ENCODE measurements around the gene LCLAT1. TPM values are rescaled to one million over a fixed set of nuclear protein-coding genes. Genes with fewer than 3 reads are reported as not detected.
A peak's percentile ranks its signal among the peaks of the same experiment; 100 is the strongest.
"Not testable (repeated sequence)": the region's sequence is repeated elsewhere in the genome, so short reads cannot be mapped to it uniquely, and the experiment has no call there.

The LCLAT1 gene
- total RNA-seq, 4 donors from 2014 or later = 24.9 to 62.9 (median 36.3) TPM

DNA sequence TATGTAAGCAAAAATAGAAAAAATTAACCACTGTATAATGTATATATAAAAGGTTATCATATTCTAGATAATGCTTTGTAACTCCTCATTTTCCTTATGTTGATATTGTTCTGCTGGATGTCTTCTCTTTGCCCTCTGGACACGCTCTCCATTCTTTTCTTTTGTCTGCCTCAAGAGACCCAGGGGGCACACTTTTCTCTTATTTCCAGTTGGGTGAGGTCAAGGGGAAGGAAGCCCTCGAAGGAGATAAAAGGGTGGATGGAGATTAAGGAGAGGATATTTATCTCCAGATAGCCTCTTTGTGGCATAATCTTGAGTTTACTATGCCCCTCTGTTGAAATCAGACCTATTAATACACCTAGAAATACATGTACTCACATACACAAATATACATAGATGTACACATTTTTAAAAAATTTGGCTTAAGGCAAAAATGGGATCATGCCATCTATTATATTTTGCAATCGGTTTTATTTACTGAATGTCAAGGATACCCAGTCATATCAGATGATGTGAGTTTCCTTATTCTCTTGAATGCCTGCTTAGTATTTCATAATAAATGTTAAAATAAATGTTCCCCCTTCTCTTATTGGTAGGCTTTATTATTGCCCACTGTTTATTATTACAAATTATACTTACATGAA, 65.3 kb downstream of the LCLAT1 start:
- Histone ChIP-seq H3K27ac (replicated peaks in 1 of 4) (no peak overlapping the region), H3K9me3 (peaks cover 0 to 7% (median 1%) of the 10 kb centered on the region in 4 donors), H3K27me3 (no peaks in the 10 kb centered on the region), H3K4me3 (no peak overlapping the region), H3K36me3 (no peaks in the 10 kb centered on the region), H3K4me1 (peaks cover 39 to 54% (median 48%) of the 10 kb centered on the region in 4 donors)
- intact Hi-C loops (cut with DNase I) = no loop called here
- 85% methylated on average over 3 of the region's 3 CpGs for WGBS
- DNase-seq (ENCODE audit: extremely low spot score) = no peak
- no peak for TF ChIP-seq EP300 (IDR thresholded peaks at IDR 0.05)
- no peak for TF ChIP-seq POLR2A (IDR thresholded peaks at IDR 0.05; ENCODE audit: low read depth)
- TF ChIP-seq, protein P1, sequence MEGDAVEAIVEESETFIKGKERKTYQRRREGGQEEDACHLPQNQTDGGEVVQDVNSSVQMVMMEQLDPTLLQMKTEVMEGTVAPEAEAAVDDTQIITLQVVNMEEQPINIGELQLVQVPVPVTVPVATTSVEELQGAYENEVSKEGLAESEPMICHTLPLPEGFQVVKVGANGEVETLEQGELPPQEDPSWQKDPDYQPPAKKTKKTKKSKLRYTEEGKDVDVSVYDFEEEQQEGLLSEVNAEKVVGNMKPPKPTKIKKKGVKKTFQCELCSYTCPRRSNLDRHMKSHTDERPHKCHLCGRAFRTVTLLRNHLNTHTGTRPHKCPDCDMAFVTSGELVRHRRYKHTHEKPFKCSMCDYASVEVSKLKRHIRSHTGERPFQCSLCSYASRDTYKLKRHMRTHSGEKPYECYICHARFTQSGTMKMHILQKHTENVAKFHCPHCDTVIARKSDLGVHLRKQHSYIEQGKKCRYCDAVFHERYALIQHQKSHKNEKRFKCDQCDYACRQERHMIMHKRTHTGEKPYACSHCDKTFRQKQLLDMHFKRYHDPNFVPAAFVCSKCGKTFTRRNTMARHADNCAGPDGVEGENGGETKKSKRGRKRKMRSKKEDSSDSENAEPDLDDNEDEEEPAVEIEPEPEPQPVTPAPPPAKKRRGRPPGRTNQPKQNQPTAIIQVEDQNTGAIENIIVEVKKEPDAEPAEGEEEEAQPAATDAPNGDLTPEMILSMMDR (IDR thresholded peaks at IDR 0.05) = no peak
- TF ChIP-seq POLR2AphosphoS5 (IDR thresholded peaks at IDR 0.05) = no peak

GRCh38 chr2:30513649-30514048, 66.6 kb downstream of the LCLAT1 start:
- H3K36me3 ChIP-seq; H3K4me3 ChIP-seq; H3K9me3 ChIP-seq; DNase-seq (ENCODE audit: extremely low spot score); intact Hi-C loops (cut with DNase I); H3K27me3 ChIP-seq; H3K27ac ChIP-seq (replicated peaks in 1 of 4): not testable (repeated sequence)
- H3K4me1 ChIP-seq = peaks cover 39 to 54% (median 48%) of the 10 kb centered on the region in 4 donors
- 88% methylated on average over 5 of the region's 5 CpGs for WGBS

DNA sequence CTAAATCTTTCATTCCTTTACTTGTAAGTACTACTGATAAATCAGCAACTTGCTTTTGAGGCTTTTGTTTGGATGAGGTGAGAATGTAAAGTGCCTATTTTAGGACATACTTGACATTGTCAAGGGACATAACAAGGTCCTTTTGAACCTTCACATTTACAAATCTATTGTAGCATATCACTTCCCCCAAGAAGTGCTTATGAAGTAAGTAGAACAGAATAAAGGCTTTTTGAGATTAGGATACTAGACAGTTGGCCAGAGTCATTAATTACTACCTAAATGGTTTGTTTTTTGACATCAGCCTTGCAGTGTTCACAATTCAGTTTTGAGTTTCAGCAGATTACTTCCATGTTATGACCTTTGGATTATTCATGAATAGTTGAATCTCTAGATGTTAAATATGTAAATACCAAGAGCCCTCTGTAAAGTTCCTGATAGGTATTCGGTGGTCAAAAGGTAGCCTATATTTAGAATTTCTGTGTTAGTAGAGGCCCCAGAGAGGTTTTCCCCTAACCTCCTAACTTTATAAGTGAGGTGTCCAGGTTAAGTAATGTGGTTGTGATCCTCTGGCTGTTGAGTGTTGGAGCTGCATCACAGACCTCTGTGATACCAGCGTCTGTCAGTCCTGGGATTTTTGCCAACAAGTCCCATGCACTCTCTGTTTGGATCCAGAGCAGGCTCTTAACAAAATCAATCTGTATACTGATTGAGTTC, 67.2 kb downstream of the LCLAT1 start:
- Histone ChIP-seq H3K36me3 (peaks cover 0 to 4% (median 3%) of the 10 kb centered on the region in 4 donors), H3K27ac (replicated peaks in 1 of 4) (peak overlapping the region in 2 of 4 donors; percentile 52 to 54), H3K4me1 (peaks cover 39 to 54% (median 48%) of the 10 kb centered on the region in 4 donors), H3K4me3 (no peak overlapping the region), H3K9me3 (peaks cover 0 to 5% (median 2%) of the 10 kb centered on the region in 4 donors), H3K27me3 (no peaks in the 10 kb centered on the region)
- intact Hi-C loops (cut with DNase I) = no loop called here
- DNase-seq (ENCODE audit: extremely low spot score) = no peak
- WGBS = 12% methylated on average over 2 of the region's 2 CpGs
- TF ChIP-seq POLR2A (IDR thresholded peaks at IDR 0.05; ENCODE audit: low read depth) (no peak), POLR2AphosphoS5 (IDR thresholded peaks at IDR 0.05) (no peak), EP300 (IDR thresholded peaks at IDR 0.05) (no peak)
- TF ChIP-seq, protein P1 (IDR thresholded peaks at IDR 0.05) = no peak

- Histone ChIP-seq H3K4me1 (peaks cover 37 to 50% (median 45%) of the 10 kb centered on the region in 4 donors), H3K9me3 (peaks cover 0 to 10% (median 3%) of the 10 kb centered on the region in 4 donors), H3K27me3 (no peaks in the 10 kb centered on the region), H3K4me3 (no peak overlapping the region), H3K36me3 (peaks cover 0 to 10% (median 9%) of the 10 kb centered on the region in 4 donors), H3K27ac (replicated peaks in 1 of 4) (peak overlapping the region in 2 of 4 donors; percentile 52 to 54)
- intact Hi-C loops (cut with DNase I) = no loop called here
- no peak for TF ChIP-seq POLR2AphosphoS5 (IDR thresholded peaks at IDR 0.05)
- TF ChIP-seq, protein P1 (IDR thresholded peaks at IDR 0.05) = no peak
- TF ChIP-seq POLR2A (IDR thresholded peaks at IDR 0.05; ENCODE audit: low read depth) = no peak
- no peak for TF ChIP-seq EP300 (IDR thresholded peaks at IDR 0.05)
- WGBS = 43% methylated on average over 4 of the region's 4 CpGs
- DNase-seq (ENCODE audit: extremely low spot score) = no peak
These were observed 67.9 kb downstream of the LCLAT1 start for GRCh38 chr2:30514848-30515435.

- TF ChIP-seq, protein P1 (IDR thresholded peaks at IDR 0.05) = no peak
- no peak for TF ChIP-seq POLR2AphosphoS5 (IDR thresholded peaks at IDR 0.05)
- TF ChIP-seq EP300 (IDR thresholded peaks at IDR 0.05) = no peak
- no peak for TF ChIP-seq POLR2A (IDR thresholded peaks at IDR 0.05; ENCODE audit: low read depth)
- Histone ChIP-seq H3K4me3 (no peak overlapping the region), H3K4me1 (peaks cover 24 to 37% (median 34%) of the 10 kb centered on the region in 4 donors), H3K27ac (replicated peaks in 1 of 4) (no peak overlapping the region), H3K9me3 (peaks cover 0 to 10% (median 3%) of the 10 kb centered on the region in 4 donors), H3K36me3 (peaks cover 0 to 11% (median 9%) of the 10 kb centered on the region in 4 donors), H3K27me3 (no peaks in the 10 kb centered on the region)
- DNase-seq (ENCODE audit: extremely low spot score) = no peak
- WGBS = 94% methylated on average over 18 of the region's 18 CpGs
- intact Hi-C loops (cut with DNase I) = no loop called here
These were observed 69.1 kb downstream of the LCLAT1 start for GRCh38 chr2:30516166-30516565.
